CD14-positive monocyte (primary cell): ENCODE results near the gene SDF2. TPM values are rescaled to one million over a fixed set of nuclear protein-coding genes. Genes with fewer than 3 reads are reported as not detected.
A peak's percentile ranks its signal among the peaks of the same experiment; 100 is the strongest.

Experiments
- DNase-seq, 3 donors: peaks; one replicate each; pipeline ENCODE4 v3.0.0-alpha.2; 2011 to 2022
- H2AFZ ChIP-seq: 2 replicates; pipeline ENCODE4 v1.6.0; 2012; ENCODE audit warnings: mild to moderate bottlenecking, low read depth, low read length, inconsistent platforms; ENCODE audit not compliant: insufficient read depth, poor library complexity, severe bottlenecking
- H3K27ac ChIP-seq, 2 donors: 1 replicate in 1 of 2; 2 replicates in 1 of 2; pipeline ENCODE4 v1.5.1; 2012 to 2013; ENCODE audit warnings: low read length in 2 of 2, control low read depth in 1 of 2, inconsistent platforms in 1 of 2, low read depth in 1 of 2, mild to moderate bottlenecking in 1 of 2
- H3K27me3 ChIP-seq, 2 donors: one replicate each; pipeline versions ENCODE4 v1.6.0 to v1.6.1; 2011 to 2013; ENCODE audit warnings: low read length in 2 of 2; ENCODE audit not compliant: control insufficient read depth in 2 of 2, insufficient read depth in 2 of 2
- H3K36me3 ChIP-seq, 2 donors: replicated peaks in 1 of 2; 1 replicate in 1 of 2; 2 replicates in 1 of 2; pipeline versions ENCODE4 v1.5.1 to v1.6.1; 2012 to 2013; ENCODE audit warnings: low read length in 2 of 2, control low read depth in 1 of 2, inconsistent platforms in 1 of 2, mild to moderate bottlenecking in 1 of 2; ENCODE audit not compliant: insufficient read depth in 2 of 2, control insufficient read depth in 1 of 2
- H3K4me1 ChIP-seq, 2 donors: 1 replicate in 1 of 2; 2 replicates in 1 of 2; pipeline versions ENCODE4 v1.5.1 to v1.6.1; 2012 to 2013; ENCODE audit warnings: low read length in 2 of 2, control low read depth in 1 of 2, inconsistent platforms in 1 of 2, mild to moderate bottlenecking in 1 of 2, moderate library complexity in 1 of 2; ENCODE audit not compliant: insufficient read depth in 2 of 2, control insufficient read depth in 1 of 2
- H3K4me2 ChIP-seq: replicated peaks from 2 replicates; pipeline ENCODE3; 2012; ENCODE audit warnings: low read length, moderate library complexity, mild to moderate bottlenecking; ENCODE audit not compliant: poor library complexity, severe bottlenecking; ENCODE audit errors: extremely low read depth
- H3K4me3 ChIP-seq, 3 experiments: fragments of 200-600 bp in 1 of 3; sonication (generic) in 1 of 3; replicated peaks in 1 of 3; 1 replicate in 2 of 3; 2 replicates in 1 of 3; pipeline ENCODE4 v1.5.1; 2011 to 2013; ENCODE audit warnings: low read length in 3 of 3, mild to moderate bottlenecking in 3 of 3, control low read depth in 2 of 3, low read depth in 2 of 3, inconsistent platforms in 1 of 3, moderate library complexity in 1 of 3
- H3K79me2 ChIP-seq: 2 replicates; pipeline ENCODE4 v1.6.0; 2012; ENCODE audit warnings: mild to moderate bottlenecking, control low read depth, inconsistent platforms, low read length, moderate library complexity; ENCODE audit not compliant: insufficient read depth
- H3K9ac ChIP-seq: 2 replicates; pipeline ENCODE4 v1.6.0; 2017; ENCODE audit warnings: low read length, mild to moderate bottlenecking; ENCODE audit not compliant: insufficient read depth, poor library complexity, severe bottlenecking
- H3K9me3 ChIP-seq, 2 donors: replicated peaks in 1 of 2; 1 replicate in 1 of 2; 2 replicates in 1 of 2; pipeline versions ENCODE4 v1.5.1 to v1.6.1; 2012 to 2013; ENCODE audit warnings: low read length in 2 of 2, control low read depth in 1 of 2; ENCODE audit not compliant: control insufficient read depth in 1 of 2, insufficient read depth in 1 of 2
- H4K20me1 ChIP-seq: 2 replicates; pipeline ENCODE4 v1.6.0; 2012; ENCODE audit warnings: mild to moderate bottlenecking, low read length, control low read depth, moderate library complexity; ENCODE audit not compliant: insufficient read depth
- H3K27ac Mint-ChIP-seq, 7 donors: one replicate each; pipeline ENCODE4 v1.8.0; 2020; ENCODE audit warnings: mild to moderate bottlenecking in 7 of 7, mixed read lengths in 7 of 7, moderate library complexity in 6 of 7, inconsistent platforms in 2 of 7
- H3K27me3 Mint-ChIP-seq, 3 donors: one replicate each; pipeline ENCODE4 v1.8.0; 2021 to 2022; ENCODE audit warnings: low read depth in 3 of 3, mild to moderate bottlenecking in 3 of 3, mixed read lengths in 3 of 3, moderate library complexity in 3 of 3, inconsistent platforms in 1 of 3
- H3K36me3 Mint-ChIP-seq, 2 donors: one replicate each; pipeline ENCODE4 v1.8.0; 2020; ENCODE audit warnings: mixed read lengths in 2 of 2, inconsistent platforms in 1 of 2, mild to moderate bottlenecking in 1 of 2
- H3K4me1 Mint-ChIP-seq: one replicate; pipeline ENCODE4 v1.8.0; 2020; ENCODE audit warnings: mild to moderate bottlenecking, mixed read lengths
- H3K4me3 Mint-ChIP-seq, 2 donors: one replicate each; pipeline ENCODE4 v1.8.0; 2020; ENCODE audit warnings: mild to moderate bottlenecking in 2 of 2, mixed read lengths in 2 of 2, moderate library complexity in 1 of 2
- H3K9me3 Mint-ChIP-seq, 7 donors: one replicate each; pipeline ENCODE4 v1.8.0; 2020 to 2022; ENCODE audit warnings: mixed read lengths in 7 of 7, mild to moderate bottlenecking in 6 of 7, moderate library complexity in 6 of 7, inconsistent platforms in 2 of 7
- CTCF ChIP-seq: fragments of 200-600 bp; IDR thresholded peaks from one replicate; pipeline ENCODE4 v1.8.0; 2022; ENCODE audit warnings: antibody characterized with exemption, mild to moderate bottlenecking
- WGBS: methylation state at CpG from one replicate; pipeline ENCODE4 v1.1.5; 2013; ENCODE audit warnings: missing lambda C conversion rate; ENCODE audit not compliant: insufficient coverage; 5-methylcytosine and 5-hydroxymethylcytosine counted together
- intact Hi-C, 2 donors: fragments of 100-400 bp; cut with micrococcal nuclease; formaldehyde crosslinking; loops; one replicate each; pipeline versions ENCODE4 v1.15.0 to v1.15.1; 2023
- polyA plus RNA-seq, 3 donors: library from polyadenylated mRNA; depleted of rRNA in 1 of 3; unstranded in 2 of 3; stranded (reverse) in 1 of 3; fragments of 300-500 nt in 2 of 3; fragments of >200 nt in 1 of 3; fragmentation: Illumina TruSeq in 2 of 3; gene quantifications; 1 replicate in 2 of 3; 2 replicates in 1 of 3; pipeline ENCODE4 v1.2.3, GENCODE V29; 2012 to 2021

The SDF2 gene
- polyA plus RNA-seq, 3 donors, result 52.9 to 103 (median 84.5) TPM

- Mint-ChIP-seq H3K27me3 (peaks cover 0 to 4% (median 1%) of the 10 kb centered on the region in 3 donors), H3K4me1 (peaks cover 22% of the 10 kb centered on the region), H3K27ac (peak overlapping the region; percentile 83 to 95 (median 92)), H3K9me3 (no peaks in the 10 kb centered on the region), H3K4me3 (peak overlapping the region; percentile 88 to 93), H3K36me3 (peaks cover 21 to 28% of the 10 kb centered on the region in 2 donors)
- Histone ChIP-seq H3K36me3 (peaks cover 3 to 21% of the 10 kb centered on the region in 2 donors), H3K4me2 (peak overlapping the region; percentile 98), H3K79me2 (no peaks in the 10 kb centered on the region), H3K27ac (peak overlapping the region; percentile 75 to 85), H4K20me1 (no peaks in the 10 kb centered on the region), H3K4me1 (peaks cover 15 to 18% of the 10 kb centered on the region in 2 donors), H2AFZ (peak overlapping the region; percentile 90), H3K9ac (peak overlapping the region; percentile 75), H3K27me3 (no peaks in the 10 kb centered on the region), H3K9me3 (no peaks in the 10 kb centered on the region), H3K4me3 (peak overlapping the region; percentile 63 to 92 (median 80))
- under 1% methylated on average over 72 of the region's 74 CpGs for WGBS
- peak; percentile 54 to 69 (median 64) for DNase-seq
- no peak for TF ChIP-seq CTCF
- intact Hi-C loops, result loop anchor here in 1 of 2 donors (10.0 kb wide), 1 partner anchor 66 kb away; the partner anchor contains the start of gene BLTP2
Observed at GRCh38 chr17:28710861-28711722, 49.4 kb upstream of the SDF2 start.

GRCh38 chr17:28707339-28707720, 45.6 kb upstream of the SDF2 start:
- peaks cover 22 to 34% of the 10 kb centered on the region in 2 donors for H3K36me3 ChIP-seq
- Mint-ChIP-seq H3K4me3 (no peak overlapping the region), H3K36me3 (peaks cover 32 to 36% of the 10 kb centered on the region in 2 donors), H3K27ac (peak overlapping the region in 3 of 7 donors; percentile 20 to 76 (median 60)), H3K4me1 (peaks cover 16% of the 10 kb centered on the region), H3K9me3 (no peaks in the 10 kb centered on the region), H3K27me3 (peaks cover 0 to 6% (median 1%) of the 10 kb centered on the region in 3 donors)
- no peaks in the 10 kb centered on the region for H3K27me3 ChIP-seq
- no peak overlapping the region for H3K4me3 ChIP-seq
- DNase-seq, result no peak
- no peak overlapping the region for H2AFZ ChIP-seq
- no peaks in the 10 kb centered on the region for H3K79me2 ChIP-seq
- H4K20me1 ChIP-seq, result peaks cover 7% of the 10 kb centered on the region
- WGBS, result 100% methylated on average over 1 of the region's 2 CpGs
- no peak overlapping the region for H3K27ac ChIP-seq
- H3K9me3 ChIP-seq, result no peaks in the 10 kb centered on the region
- intact Hi-C loops, result no loop called here
- H3K4me1 ChIP-seq, result peaks cover 12 to 14% of the 10 kb centered on the region in 2 donors
- H3K9ac ChIP-seq, result no peak overlapping the region
- no peak for TF ChIP-seq CTCF
- no peak overlapping the region for H3K4me2 ChIP-seq
